B cell (primary cell): ENCODE measurements around the gene CDC14A.

ENCODE experiments used
- EZH2 ChIP-seq: IDR thresholded peaks from 2 replicates; pipeline ENCODE4 v1.6.1; 2012; ENCODE audit warnings: borderline replicate concordance, low read depth, mild to moderate bottlenecking, moderate library complexity, low read length; ENCODE audit not compliant: insufficient read depth, poor library complexity, severe bottlenecking
- TF ChIP-seq, protein P1 (sequence below): fragments of 200-600 bp; IDR thresholded peaks from one replicate; pipeline ENCODE4 v1.8.0; 2022; ENCODE audit warnings: antibody characterized with exemption, mild to moderate bottlenecking

DNA sequence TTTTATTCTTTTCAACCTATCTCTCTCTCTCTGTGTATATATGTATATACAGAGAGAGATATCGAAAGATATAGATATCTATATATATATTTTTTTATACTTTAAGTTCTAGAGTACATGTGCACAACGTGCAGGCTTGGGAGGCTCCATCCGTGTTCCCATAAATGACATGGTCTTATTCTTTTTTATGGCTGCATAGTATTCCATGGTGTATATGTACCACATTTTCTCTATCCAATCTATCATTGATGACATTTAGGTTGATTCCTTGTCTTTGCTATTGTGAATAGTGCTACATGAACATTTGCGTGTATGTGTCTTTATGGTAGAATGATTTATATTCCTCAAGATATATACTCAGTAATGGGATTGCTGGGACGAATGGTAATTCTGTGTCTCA, 130.4 kb downstream of the CDC14A start:
- no peak for TF ChIP-seq EZH2
- TF ChIP-seq, protein P1, sequence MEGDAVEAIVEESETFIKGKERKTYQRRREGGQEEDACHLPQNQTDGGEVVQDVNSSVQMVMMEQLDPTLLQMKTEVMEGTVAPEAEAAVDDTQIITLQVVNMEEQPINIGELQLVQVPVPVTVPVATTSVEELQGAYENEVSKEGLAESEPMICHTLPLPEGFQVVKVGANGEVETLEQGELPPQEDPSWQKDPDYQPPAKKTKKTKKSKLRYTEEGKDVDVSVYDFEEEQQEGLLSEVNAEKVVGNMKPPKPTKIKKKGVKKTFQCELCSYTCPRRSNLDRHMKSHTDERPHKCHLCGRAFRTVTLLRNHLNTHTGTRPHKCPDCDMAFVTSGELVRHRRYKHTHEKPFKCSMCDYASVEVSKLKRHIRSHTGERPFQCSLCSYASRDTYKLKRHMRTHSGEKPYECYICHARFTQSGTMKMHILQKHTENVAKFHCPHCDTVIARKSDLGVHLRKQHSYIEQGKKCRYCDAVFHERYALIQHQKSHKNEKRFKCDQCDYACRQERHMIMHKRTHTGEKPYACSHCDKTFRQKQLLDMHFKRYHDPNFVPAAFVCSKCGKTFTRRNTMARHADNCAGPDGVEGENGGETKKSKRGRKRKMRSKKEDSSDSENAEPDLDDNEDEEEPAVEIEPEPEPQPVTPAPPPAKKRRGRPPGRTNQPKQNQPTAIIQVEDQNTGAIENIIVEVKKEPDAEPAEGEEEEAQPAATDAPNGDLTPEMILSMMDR: no peak
